ENCODE measurements around the gene MEP1B.

DNA sequence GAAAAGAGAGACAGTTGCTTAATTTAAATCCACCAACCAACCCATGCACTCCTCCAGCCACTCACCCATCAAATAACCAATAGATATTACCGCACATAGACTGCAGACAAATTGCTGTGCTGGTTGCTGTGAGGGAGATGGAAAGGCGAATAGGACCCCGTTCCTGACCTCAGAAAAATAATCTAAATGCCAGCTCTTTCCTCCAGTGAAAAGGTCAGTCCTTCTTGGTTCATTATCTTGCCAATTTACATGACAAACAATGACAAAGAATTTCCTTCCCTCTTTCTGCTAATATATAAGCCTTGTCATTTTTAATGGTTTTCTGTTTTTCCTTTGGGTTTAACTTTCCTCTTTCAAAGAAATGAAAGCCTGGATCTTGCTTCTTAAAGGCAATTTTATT, 61.6 kb downstream of the MEP1B start:
- TF ChIP-seq POLR2A (IDR thresholded peaks at IDR 0.05; ENCODE audit: low read depth) (no peak), POLR2AphosphoS5 (IDR thresholded peaks at IDR 0.05) (no peak), EP300 (IDR thresholded peaks at IDR 0.05) (no peak)
- TF ChIP-seq, protein P1, sequence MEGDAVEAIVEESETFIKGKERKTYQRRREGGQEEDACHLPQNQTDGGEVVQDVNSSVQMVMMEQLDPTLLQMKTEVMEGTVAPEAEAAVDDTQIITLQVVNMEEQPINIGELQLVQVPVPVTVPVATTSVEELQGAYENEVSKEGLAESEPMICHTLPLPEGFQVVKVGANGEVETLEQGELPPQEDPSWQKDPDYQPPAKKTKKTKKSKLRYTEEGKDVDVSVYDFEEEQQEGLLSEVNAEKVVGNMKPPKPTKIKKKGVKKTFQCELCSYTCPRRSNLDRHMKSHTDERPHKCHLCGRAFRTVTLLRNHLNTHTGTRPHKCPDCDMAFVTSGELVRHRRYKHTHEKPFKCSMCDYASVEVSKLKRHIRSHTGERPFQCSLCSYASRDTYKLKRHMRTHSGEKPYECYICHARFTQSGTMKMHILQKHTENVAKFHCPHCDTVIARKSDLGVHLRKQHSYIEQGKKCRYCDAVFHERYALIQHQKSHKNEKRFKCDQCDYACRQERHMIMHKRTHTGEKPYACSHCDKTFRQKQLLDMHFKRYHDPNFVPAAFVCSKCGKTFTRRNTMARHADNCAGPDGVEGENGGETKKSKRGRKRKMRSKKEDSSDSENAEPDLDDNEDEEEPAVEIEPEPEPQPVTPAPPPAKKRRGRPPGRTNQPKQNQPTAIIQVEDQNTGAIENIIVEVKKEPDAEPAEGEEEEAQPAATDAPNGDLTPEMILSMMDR (IDR thresholded peaks at IDR 0.05): no peak

Measured in esophagus muscularis mucosa (tissue), 4 donors.